NOMO-1 treated with DMSO at 0.1 percent for 48 hours (cell line): ENCODE data around the gene MTSS2.

ENCODE experiments used
- DNase-seq: peaks from one replicate; lab custom pipeline; 2025; ENCODE audit not compliant: unreplicated experiment; lab: John Stamatoyannopoulos, UW

The MTSS2 gene

DNA sequence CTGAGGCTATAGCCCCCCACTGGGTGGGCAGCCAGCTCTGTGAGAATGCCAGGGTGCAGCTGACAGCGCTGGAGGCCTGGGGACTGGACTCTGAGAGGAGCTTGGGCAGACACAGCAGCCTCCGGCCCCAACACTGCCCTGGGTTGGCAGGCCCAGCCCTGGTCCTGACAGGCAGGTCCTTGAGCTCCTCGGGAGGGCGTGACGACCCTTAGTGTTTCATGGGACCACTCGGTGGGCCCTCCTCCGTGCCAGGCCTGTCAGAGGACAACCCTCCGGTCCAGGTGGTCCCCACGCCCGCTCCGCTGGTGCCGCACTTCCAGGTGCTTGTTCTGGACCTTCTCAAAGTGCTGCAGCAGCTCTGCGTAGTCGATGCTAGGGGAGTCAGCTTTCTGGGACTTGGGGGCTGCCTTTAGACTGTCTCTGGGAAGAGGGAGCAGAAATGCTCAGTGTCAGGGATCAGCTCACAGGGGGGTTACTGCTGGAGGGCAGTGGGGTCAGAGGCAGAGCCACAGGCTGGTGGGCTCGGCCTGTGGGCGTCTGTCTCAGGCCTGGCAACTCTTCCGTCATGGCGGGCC is 1.9 kb upstream of the MTSS2 start:
- no peak for DNase-seq

DNA sequence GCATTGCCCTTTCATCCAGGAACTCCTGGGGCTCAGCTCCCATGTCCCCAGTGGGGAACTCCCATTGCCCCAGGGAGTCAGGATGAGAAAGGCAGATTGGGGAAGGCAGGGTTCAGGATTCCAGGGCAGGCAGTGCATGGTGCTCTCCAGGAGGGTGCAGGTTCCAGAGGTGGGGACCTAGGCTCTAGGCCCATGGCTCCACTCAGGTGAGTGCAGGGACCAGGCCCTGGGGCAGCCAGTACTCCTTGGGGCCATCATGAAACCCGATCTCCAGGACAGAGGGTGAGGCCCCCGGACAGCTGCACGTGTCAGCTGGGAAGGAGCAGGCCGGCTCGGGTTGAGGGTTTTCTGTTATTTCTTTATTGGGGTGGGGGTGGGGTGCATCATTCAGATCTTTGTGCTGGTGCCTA is 1.3 kb upstream of the MTSS2 start:
- no peak for DNase-seq

DNA sequence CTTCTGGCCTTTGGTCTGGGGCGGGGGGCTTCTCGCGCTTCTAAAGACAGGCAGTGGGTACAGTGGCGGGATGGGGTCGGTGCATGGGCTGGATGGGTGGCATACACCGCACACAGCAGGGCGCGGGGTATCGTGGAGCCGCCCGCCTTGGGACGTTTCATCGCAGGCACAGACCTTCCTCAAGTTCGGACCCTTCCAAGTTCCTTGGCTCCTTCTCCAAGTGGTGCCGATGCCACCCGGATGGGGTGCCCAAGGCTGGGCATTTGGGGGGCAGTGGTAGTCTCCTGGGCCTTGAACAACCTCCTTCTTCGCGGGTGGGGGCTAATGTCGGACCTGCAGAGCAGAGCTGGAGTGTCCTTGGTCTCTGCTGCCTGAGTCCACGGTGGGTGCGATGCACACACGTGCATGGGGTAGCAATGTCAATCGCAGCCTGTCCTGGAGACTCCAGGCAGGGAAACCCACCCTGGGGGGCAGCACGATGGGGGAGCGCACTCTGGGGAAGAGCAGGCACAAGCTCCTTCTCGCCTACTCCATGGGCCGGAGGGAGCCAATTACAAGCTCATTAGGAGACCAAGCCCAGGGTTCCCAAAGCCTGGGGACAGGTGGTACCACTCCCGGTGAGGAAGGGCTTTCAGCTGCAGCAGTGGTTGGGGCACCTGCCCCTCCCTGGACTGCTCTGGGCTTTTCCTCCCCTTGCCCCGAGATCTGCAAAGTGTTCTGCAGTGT is 686 bp upstream of the MTSS2 start:
- DNase-seq: no peak

DNA sequence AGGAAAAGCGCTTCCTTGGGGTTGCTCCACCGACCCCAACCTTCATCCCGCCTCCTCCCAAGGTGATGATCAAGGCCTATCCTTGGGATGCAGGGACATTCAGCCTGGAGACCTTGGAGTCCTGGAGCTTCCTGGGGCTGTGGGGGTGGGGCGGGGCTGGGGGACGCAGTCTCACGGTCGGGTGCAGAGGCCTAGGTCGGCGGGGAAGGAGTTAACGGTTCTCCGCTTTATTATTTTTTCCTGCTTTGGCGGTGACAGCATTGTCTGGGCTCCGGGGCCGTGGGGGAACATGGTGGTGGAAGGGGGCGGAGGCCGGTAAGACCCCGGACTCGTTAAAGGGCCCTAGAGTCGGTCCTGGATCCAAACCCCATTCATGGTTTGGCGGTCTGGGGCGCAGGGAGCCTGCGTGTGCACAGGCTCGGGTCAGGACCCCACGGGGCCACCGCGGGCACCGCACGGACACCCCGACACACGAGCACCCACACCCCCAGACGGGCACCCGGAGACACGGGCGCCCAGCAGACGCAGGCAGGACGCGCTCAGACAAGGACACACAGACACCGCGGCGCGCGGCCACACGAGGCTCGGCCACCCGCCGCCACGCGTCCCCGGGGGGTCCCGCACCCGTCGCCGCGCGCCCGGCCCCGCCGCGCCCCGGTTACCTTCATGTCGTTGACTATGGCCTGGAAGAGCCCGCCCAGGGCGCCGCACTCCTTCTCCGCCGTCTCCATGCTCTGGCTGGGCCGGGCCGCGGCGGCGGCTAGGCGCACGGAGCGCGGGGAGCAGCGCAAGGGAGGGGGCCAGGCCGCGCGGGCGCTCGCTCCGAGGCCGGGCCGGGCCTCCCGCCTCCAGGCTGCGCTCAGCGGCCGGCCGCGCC is 554 bp downstream of the MTSS2 start:
- no peak for DNase-seq

DNA sequence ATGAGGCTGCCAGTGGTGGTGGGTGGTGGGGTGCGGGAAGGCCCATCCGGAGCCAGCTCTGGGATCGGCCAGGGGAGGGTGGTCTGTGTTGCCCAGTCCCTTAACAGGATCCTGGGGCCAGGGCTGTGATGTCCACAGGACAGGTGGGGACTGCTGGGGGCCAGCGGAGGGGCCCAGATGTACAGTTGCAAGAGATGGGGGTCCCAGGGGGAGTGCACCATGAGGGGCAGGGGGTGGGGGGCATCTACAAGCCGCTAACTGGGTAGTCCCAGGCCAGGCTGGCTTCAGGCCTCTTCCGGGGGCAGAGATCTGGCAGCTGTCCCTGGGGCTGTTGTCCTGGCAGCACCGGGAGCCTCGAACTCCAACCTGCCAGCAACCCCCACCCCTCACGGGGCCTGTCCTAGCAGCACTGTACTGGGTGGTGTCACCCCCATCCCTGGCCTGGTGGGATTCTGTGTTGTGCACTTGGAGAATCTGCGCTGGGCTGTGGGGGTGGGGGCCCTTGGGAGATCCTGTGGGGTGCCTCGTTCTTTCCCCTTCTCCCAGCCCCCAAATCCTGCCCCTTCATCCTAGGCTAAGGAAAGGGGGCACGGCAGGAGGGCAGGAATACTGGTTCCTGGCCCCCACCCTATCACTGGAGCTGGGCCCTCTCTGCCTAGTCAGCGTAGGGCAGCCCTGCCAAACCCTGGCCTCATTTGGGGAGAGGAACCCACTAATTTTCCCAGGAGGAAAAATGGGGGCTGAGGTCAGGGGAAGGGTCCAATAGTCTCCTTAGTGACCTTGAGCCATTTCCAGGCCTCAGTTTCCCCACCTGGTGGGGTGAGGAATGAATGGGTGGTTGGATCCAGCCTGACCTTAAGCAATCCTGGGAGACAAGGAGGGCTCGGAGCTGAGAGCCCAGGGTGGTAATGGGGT is 1.4 kb downstream of the MTSS2 start:
- DNase-seq: no peak

DNA sequence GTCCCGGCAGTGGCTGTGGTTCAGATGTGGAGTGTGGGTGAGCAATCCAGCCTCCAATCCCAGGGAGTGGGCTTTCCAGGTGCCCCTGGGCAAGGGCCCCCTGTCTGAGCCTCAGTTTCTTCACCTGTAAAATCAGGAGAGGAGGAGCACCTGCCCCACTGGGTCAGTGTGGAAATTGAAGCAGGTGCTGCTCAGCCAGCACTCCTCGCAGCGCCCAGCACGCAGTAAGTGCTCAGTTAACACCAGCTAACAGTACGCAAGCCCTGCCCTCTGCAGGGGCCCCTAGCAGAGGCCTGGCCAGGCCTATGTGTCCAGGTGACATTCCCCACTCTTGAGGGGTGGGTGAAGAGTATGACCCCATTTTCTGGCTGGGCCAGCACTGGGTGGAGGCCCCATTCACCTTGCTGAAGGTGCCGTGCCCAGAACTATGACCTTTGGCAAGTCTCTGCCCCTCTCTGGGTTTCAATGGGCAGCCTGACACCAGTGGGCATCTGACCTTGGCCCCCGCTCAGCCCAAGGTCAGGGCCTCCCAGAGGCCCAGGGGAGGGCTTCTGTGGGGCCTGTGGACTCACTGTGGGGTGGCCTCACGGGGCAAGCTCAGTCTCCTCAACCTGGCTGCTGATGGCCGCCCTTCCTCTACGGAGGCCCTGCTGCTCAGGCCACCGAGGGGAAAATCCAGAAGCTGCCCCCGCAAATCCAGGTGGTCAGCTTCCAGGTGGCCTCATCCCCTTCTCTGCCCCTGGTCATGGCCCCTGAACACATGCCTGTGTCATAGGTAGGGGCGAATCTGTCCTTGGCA is 2.5 kb downstream of the MTSS2 start:
- DNase-seq: no peak

DNA sequence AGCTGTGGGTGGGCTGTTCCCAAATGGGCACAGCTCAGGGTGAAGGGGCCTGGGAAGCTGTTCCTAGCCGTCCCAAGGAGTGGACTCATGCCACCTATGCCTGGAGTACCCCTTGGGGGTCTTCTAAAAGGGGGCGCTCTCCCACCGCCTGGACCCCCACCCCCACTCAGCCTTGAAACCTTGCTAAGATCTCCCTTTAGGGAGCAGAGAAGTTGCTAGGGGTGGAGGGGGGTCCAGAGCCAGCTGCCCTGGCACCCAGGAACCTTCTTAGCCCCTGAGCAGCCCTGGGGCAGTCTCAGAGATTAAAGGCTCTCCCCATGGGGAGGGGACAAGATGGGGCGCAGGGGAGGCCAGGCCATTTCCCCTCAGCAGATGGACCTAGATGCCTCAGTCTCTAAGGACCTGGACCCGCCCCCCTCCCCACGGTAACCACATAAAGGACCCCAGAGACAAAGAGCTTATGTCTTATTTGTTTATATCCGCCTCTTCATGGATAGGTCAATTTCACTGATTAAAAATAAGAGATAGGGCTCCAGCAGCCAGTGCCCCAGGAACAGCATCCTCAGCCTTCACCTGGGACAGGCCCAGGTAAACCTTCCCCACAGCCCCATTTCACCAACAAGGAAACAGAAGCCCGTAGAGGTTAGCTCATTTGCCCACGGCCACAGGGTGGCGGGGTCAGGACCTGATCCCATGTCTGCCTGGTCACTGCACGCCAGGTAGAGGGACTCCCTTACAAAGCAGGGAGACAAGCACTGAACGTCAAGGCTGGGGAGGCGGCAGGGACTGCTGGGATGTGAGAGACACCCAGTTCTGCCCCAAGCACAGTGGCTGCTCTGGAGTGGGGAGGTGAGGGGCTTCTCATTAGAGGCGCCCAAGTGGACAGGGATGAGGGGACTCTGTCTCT is 3.4 kb downstream of the MTSS2 start:
- no peak for DNase-seq

DNA sequence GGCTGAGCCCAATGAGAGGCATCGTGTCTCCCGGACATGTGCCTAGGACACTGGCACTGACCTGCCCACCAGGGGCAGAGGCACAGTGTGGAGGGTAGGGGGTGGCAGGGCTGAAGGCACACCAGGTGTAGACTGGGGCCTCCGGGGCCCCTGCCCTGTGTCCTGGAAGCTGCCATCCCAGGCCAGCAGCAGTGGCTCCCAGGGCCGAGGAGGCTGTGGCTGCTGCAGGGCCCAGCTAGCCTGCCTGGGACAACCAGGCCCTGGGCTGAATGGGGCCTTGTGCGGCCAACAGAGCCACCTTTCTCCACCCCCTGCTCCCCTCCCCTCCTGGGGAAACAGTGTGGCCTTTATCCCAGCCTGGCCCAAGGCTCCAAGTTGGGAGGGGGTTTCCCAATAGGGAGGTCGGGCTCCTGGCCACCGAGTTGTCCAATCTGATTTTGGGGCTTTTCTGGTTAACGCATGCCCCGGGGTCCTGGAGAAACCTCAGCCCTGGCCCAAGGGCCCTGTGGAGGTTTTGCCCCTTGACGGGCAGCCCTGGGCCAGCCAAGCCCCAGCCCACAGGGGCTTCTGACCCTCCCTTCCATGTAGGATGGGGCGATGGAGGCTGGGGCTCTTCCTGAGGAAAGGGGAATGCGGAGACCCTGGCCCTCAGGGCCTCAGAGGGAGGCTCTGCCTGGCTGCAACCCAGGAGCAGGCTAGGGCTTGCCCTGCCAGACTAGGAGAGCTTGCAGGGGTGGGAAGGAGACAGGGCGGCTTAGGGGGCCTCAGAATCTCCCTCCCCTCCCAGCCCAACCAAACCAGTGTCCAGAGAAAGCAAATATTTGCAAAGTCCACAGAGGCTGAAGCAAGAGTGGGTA is 4.2 kb downstream of the MTSS2 start:
- no peak for DNase-seq

DNA sequence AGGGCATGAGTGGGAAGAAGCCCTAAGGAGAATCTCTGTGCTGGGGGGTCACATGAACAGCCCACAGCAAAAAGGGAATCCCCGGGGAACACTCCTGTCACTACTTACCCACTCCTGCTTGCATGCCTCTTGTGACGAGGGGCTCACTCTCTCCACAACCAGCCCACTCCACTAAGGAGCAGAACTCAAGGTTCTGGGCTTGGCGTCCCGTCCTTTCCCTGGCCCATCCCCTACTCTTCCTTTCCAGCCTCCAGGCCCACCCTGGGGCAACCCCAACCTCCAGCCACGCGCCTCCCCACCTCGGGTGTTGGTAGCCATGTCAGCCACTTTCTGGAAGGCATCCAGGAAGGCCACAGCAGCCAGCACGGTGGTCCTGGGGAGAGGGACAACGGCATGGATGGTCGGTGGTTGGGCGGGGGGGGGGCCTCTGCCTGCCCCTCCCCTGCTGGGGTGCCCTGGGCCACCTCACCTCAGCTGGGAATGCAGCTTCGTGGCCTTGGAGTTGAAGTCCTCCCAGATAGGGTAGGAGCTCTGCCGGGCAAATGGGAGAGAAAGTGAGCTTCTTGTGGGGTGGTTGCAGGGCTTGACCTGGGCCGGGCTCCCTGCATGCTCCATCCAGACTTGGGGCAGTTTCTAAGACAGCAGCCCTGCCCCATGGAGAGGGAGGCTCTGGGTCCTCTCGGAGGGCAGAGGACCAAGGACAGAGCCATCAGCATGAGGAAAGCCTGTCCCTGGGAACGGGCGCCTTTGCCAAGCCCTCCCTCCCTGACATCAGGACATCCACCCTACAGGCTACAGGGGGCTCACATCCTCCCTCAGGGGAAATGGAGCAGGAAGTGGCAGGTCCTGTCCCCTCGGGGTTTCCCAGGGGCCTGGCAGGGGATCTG is 5.1 kb downstream of the MTSS2 start:
- no peak for DNase-seq

DNA sequence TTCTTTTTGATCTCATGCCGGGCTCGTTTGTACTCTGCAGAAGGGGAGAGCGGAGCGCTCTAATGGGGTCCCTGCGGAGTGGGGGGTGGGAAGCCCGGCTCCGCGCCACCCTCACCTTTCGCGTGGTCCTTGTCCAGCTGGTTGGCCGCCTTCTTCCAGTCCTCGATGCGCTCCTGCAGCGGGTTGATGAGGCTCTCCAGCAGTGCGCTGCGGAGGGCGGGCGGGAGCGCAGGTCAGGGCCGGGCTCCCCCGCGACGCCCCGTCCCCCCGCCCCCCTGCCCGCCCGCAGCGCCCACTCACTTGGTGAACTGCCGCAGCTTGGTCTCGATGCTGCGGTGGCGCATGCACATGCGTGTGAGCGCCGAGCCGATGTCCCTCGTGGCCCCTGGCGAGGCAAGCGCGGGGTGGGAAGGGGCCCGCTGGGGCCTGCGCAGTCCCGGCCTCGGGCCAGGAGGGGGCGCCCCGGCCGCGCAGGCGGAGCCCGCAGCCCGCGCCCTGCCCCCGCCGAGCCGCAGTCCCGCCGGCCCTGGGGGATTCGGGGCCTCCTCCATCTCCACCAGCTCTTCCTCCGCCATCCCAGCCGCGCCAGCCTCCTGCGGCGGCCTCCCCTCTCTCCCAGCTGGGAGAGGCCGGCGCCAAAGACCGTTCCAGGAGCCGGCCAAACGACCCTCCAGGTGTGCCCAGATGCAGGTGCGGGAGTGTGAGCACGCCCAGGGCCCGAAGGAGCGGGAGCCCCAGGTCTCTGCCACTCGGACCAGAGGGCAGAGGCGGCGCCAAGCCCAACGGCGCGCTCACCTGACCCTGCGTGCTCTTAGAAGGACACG is 6.0 kb downstream of the MTSS2 start:
- no peak for DNase-seq

DNA sequence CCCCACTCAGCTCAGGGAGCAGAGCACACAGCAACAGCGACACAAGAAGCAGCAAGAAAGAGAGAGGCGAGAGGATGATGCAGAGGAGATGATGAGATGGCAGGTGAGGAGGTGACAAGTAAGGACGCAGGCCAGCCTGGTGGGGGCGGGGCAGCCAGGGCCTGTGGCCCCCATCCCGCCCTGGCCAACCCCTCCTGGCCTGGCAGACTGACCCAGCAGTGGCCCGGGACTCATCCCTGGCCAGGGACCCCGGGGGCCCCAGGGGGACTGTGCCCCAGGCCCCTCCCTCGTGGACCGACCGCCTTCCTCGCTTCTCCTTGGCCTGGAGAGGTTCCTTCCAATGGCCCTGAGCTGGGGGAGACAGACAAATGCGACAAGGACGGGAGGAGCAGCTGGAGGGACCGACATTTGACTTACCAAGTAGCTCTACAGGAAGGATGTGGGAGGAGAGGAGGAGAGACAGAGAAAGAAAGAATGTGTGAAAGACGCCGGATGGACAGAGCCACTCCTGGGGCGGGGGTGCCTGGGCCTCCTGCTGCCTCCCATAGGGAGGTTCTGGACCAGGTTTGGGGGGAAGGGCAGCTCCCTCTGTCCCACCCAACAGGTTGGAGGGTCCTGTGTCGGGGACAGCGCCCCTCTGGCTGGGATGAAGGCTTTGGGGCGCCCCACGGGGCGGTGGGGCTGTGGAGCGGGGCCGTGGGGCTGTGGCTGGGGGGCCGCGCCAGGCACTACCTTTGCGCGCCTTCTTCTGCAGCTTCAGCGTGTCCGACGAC is 6.8 kb downstream of the MTSS2 start:
- DNase-seq: no peak

DNA sequence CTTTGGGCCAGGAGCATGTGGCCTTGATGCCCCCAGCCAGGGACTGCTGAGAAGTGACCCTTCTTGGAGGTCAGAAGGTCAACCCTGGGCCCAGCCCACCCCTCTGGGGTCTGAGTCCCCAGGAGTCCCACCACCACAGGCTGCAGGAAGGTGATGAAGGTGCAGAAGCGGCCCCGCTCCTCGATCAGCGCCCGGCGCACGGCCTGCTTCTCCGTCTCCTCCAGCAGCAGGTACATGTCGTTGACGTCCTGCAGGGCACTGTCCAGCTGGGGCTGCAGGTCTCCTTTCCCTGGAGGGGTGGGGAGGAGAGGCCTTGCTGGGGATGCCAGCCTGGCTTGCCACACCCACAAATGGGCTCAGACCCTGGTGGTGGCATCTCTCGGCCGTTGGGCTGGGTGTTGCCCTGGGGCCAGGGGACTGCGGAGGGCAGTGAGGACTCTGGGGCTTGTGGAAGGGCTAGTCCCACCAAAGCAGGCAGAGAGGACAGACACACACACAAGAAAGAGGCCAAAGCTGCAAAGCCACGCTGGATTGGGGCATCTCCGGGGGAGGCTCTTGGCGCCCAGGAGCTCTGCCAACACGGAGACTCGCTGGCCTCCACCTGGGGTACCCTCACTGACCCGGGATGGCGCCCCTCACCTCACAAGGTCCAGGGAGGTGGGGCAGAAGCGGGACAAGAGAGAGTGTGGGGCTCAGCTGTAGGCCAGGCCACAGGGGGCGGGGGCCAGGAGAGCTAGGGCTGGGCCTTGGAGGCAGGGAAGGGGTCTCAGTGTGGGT is 7.5 kb downstream of the MTSS2 start:
- DNase-seq: no peak

DNA sequence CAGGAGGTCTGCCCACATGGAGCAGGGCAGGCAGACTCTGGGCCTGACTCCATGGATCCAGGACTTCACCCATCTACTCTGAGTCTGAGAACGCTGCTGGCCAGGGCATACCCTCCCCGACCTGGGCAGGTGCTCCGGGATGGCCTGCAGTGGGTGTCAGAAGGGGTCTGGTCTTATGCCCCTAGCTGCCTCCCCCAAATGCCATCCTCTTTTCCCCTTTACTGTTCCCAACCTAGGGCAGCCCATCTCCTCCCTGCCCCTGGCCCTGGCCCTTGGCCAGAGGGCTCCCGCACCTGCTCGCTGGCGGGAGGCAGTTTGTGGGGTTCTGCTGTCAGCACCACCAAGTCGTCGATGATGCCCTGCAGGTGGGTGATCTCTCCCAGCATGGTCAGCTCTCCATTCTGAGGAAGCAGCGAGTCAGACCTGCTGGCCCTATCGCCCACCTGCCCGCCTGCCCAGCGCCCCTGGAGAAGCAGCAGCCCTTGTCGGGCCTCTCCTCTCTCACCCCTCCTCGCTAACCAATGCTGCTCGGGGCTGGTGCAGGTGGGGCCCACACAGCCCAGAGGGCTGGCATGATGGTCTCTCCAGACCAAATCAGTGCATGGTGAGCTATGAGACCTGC is 8.2 kb downstream of the MTSS2 start:
- DNase-seq: no peak

DNA sequence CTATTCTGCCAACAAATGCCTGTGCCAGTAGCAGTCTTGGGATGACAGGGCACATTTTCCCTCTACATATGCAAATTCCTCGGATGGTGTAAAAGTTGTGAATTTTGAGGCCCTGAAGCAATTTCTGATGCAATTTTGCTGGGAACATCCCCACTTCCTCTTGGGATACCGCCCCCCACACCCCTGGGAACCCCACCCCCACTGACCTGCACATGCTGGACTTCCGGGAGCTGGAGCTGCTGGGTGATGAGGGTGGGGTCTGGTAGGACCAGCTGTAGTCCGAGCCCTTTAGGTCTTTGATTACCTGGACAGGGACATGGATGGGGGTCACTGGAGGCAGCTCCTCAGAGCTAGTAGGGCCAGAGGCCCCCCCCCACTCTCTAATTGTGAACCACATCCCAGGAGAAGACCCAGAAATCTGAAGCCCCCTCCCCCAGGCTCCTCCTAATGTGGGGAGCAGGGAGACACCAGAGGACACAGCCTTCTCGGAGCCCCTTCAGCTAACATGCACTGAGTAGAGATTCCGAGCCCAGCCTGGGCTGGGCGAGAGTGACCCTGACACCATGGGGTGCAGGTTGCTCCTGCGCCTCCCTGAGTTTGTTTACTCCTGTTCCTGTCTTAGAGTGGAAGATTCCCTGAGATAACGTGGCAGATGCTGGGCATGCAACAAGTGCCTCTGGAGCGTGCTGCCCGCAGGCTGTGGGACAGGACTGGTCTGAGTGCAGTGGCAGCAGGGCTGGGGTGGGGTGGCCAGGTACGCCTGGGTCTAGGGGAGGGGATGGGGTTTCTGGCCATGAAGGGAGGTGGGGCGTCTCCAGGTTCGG is 9.0 kb downstream of the MTSS2 start:
- no peak for DNase-seq
